ENCODE data around the gene XKR8. TPM values are rescaled to one million over a fixed set of nuclear protein-coding genes. Genes with fewer than 3 reads are reported as not detected.
"Not testable (repeated sequence)": the region's sequence is repeated elsewhere in the genome, so short reads cannot be mapped to it uniquely, and the experiment has no call there.

XKR8 gene
- total and polyA plus RNA-seq, 2 donors (not counting 1 experiment from before 2014, with no cell fraction given), result 5.5 to 9.2 TPM

DNA sequence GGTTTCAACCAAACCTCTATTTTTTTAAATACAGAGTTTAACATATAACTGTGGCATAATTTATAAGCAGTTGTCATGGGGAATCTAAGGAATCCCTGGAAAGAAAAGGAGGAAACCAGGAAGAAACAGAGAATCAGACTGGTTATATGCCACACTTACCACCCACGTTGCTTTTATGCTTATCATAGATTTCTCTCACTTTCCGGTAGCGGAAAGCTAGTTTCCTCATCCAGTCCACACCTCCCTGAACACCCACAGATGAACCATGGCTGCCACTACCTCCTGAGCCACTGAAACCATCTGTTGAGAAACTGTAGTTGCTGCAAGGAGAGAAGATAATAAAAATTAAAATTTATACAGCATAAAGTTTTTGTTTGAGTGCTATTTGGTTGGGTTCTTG lies 33.5 kb downstream of the XKR8 start:
- Histone ChIP-seq H3K4me1 (ENCODE audit: control insufficient read depth, extremely low read depth, insufficient read depth, low read length) (no peaks in the 10 kb centered on the region), H3K9me3 (ENCODE audit: control insufficient read depth, insufficient read depth, low read depth, low read length) (no peaks in the 10 kb centered on the region), H3K9ac (ENCODE audit: insufficient read depth, low read length) (no peak overlapping the region), H3K79me2 (ENCODE audit: control insufficient read depth, insufficient read depth, low read length) (no peaks in the 10 kb centered on the region), H3K27me3 (ENCODE audit: control insufficient read depth, insufficient read depth, low read length) (no peaks in the 10 kb centered on the region), H2AFZ (ENCODE audit: low read length) (no peak overlapping the region), H3K27ac (ENCODE audit: insufficient read depth, low read length) (no peak overlapping the region), H3K36me3 (ENCODE audit: control insufficient read depth, insufficient read depth, low read length) (peaks cover 10% of the 10 kb centered on the region), H4K20me1 (ENCODE audit: control insufficient read depth, extremely low read depth, insufficient read depth, low read length) (no peaks in the 10 kb centered on the region), H3K4me2 (ENCODE audit: extremely low read depth, insufficient read depth, low read length) (no peak overlapping the region), H3K4me3 (replicated peaks in 1 of 4; ENCODE audit: control extremely low read depth in 1 of 4, insufficient read depth in 1 of 4, low read depth in 3 of 4, low read length in 4 of 4) (no peak overlapping the region)
- TF ChIP-seq CTCF (conservative IDR thresholded peaks at IDR 0.05 in 1 of 2, IDR thresholded peaks at IDR 0.05 in 1 of 2; ENCODE audit: low read depth in 1 of 2, low read length in 2 of 2) (no peak), EZH2 (IDR thresholded peaks at IDR 0.05; ENCODE audit: low read length, missing control alignments) (no peak)
- DNase-seq (ENCODE audit: low read depth in 2 of 2), result no peak

DNA sequence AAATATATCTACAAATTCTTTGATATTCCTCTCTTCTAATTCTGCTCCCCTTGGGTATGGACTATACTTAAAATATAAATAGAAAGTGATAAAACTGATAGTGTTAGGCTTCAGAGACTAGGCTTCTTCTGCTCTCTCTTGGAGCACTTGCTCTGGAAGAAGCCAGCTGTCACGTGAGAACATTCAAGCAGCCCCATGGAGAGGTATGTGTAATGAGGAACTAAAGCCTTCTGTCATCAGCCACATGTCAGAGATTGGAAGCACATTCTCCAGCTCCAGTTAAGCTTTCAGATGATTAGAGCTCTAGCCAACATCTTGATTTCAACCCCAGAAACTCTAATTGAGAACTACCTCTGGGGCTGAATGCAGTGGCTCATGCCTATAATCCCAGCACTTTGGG lies 34.3 kb downstream of the XKR8 start:
- no peak overlapping the region for H3K27ac ChIP-seq (ENCODE audit: insufficient read depth, low read length)
- TF ChIP-seq CTCF (conservative IDR thresholded peaks at IDR 0.05 in 1 of 2, IDR thresholded peaks at IDR 0.05 in 1 of 2; ENCODE audit: low read depth in 1 of 2, low read length in 2 of 2) (no peak), EZH2 (IDR thresholded peaks at IDR 0.05; ENCODE audit: low read length, missing control alignments) (no peak)
- H3K79me2 ChIP-seq (ENCODE audit: control insufficient read depth, insufficient read depth, low read length), result no peaks in the 10 kb centered on the region
- H3K36me3 ChIP-seq (ENCODE audit: control insufficient read depth, insufficient read depth, low read length), result peaks cover 10% of the 10 kb centered on the region
- H3K9me3 ChIP-seq (ENCODE audit: control insufficient read depth, insufficient read depth, low read depth, low read length), result no peaks in the 10 kb centered on the region
- no peaks in the 10 kb centered on the region for H3K4me1 ChIP-seq (ENCODE audit: control insufficient read depth, extremely low read depth, insufficient read depth, low read length)
- no peak overlapping the region for H3K4me2 ChIP-seq (ENCODE audit: extremely low read depth, insufficient read depth, low read length)
- H2AFZ ChIP-seq (ENCODE audit: low read length), result no peak overlapping the region
- no peak overlapping the region for H3K4me3 ChIP-seq (replicated peaks in 1 of 4; ENCODE audit: control extremely low read depth in 1 of 4, insufficient read depth in 1 of 4, low read depth in 3 of 4, low read length in 4 of 4)
- no peaks in the 10 kb centered on the region for H4K20me1 ChIP-seq (ENCODE audit: control insufficient read depth, extremely low read depth, insufficient read depth, low read length)
- DNase-seq (ENCODE audit: low read depth in 2 of 2), result no peak
- no peaks in the 10 kb centered on the region for H3K27me3 ChIP-seq (ENCODE audit: control insufficient read depth, insufficient read depth, low read length)
- no peak overlapping the region for H3K9ac ChIP-seq (ENCODE audit: insufficient read depth, low read length)

DNA sequence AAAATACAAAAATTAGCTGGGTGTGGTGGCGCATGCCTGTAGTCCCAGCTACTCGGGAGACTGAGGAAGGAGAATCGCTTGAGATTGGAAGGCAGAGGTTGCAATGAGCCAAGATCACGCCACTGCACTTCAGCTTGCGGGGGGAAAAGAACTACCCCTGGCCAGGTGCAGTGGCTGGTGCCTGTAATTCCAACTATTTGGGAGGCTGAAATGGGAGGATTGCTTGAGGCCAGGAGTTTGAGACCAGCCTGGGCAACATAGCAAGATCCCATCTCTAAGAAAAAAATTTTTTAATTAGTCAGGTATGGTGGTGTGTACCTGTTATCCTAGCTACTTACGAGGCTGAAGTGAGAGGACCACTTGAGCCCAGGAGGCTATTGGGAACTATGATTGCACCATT lies 34.8 kb downstream of the XKR8 start:
- not testable (repeated sequence) for H4K20me1 ChIP-seq (ENCODE audit: control insufficient read depth, extremely low read depth, insufficient read depth, low read length); H3K9ac ChIP-seq (ENCODE audit: insufficient read depth, low read length); H3K27me3 ChIP-seq (ENCODE audit: control insufficient read depth, insufficient read depth, low read length); H3K79me2 ChIP-seq (ENCODE audit: control insufficient read depth, insufficient read depth, low read length); H3K4me3 ChIP-seq (replicated peaks in 1 of 4; ENCODE audit: control extremely low read depth in 1 of 4, insufficient read depth in 1 of 4, low read depth in 3 of 4, low read length in 4 of 4); DNase-seq (ENCODE audit: low read depth in 2 of 2); H3K4me1 ChIP-seq (ENCODE audit: control insufficient read depth, extremely low read depth, insufficient read depth, low read length); H3K4me2 ChIP-seq (ENCODE audit: extremely low read depth, insufficient read depth, low read length); H3K9me3 ChIP-seq (ENCODE audit: control insufficient read depth, insufficient read depth, low read depth, low read length); H3K27ac ChIP-seq (ENCODE audit: insufficient read depth, low read length); H3K36me3 ChIP-seq (ENCODE audit: control insufficient read depth, insufficient read depth, low read length); H2AFZ ChIP-seq (ENCODE audit: low read length)
